Aorta (tissue), 5 donors: ENCODE results near the gene ZNF587B. TPM values are rescaled to one million over a fixed set of nuclear protein-coding genes. Genes with fewer than 3 reads are reported as not detected.
"Not testable (repeated sequence)": the region's sequence is repeated elsewhere in the genome, so short reads cannot be mapped to it uniquely, and the experiment has no call there.

Experiments used
- ATAC-seq: fragments of 200-7000 bp; cut with Tn5 transposase; one replicate; pipeline ENCODE4 v1.9.1; 2022; ENCODE audit warnings: moderate library complexity; ENCODE audit not compliant: low FRiP score
- DNase-seq, 2 donors: peaks; one replicate each; pipeline ENCODE4 v3.0.0-alpha.2; 2020
- H3K27ac ChIP-seq, 2 donors: one replicate each; pipeline ENCODE4 v1.5.1; 2013; ENCODE audit warnings: low read length in 2 of 2, mild to moderate bottlenecking in 2 of 2, moderate library complexity in 2 of 2, control low read depth in 1 of 2, inconsistent platforms in 1 of 2, low read depth in 1 of 2
- H3K27me3 ChIP-seq, 2 donors: one replicate each; pipeline ENCODE4 v1.6.1; 2013; ENCODE audit warnings: control low read depth in 1 of 2, low read length in 1 of 2, mild to moderate bottlenecking in 1 of 2, moderate library complexity in 1 of 2; ENCODE audit not compliant: insufficient read depth in 2 of 2, control insufficient read depth in 1 of 2
- H3K36me3 ChIP-seq, 2 donors: one replicate each; pipeline ENCODE4 v1.6.1; 2013; ENCODE audit warnings: control low read depth in 1 of 2, low read length in 1 of 2, mild to moderate bottlenecking in 1 of 2; ENCODE audit not compliant: insufficient read depth in 2 of 2, control insufficient read depth in 1 of 2
- H3K4me1 ChIP-seq, 2 donors: one replicate each; pipeline ENCODE4 v1.6.1; 2013; ENCODE audit warnings: low read length in 2 of 2, control low read depth in 1 of 2, mild to moderate bottlenecking in 1 of 2, moderate library complexity in 1 of 2; ENCODE audit not compliant: insufficient read depth in 2 of 2, control insufficient read depth in 1 of 2
- H3K4me3 ChIP-seq, 2 donors: one replicate each; pipeline ENCODE4 v1.5.1; 2013; ENCODE audit warnings: low read length in 2 of 2, control low read depth in 1 of 2, mild to moderate bottlenecking in 1 of 2
- H3K9me3 ChIP-seq: one replicate; pipeline ENCODE4 v1.6.1; 2013; ENCODE audit warnings: mild to moderate bottlenecking, low read length; ENCODE audit not compliant: control insufficient read depth
- WGBS, 2 donors: extraction: QIAGEN DNeasy Blood & Tissue Kit; methylation state at CpG; one replicate each; pipeline ENCODE4 v1.1.7; 2013; 5-methylcytosine and 5-hydroxymethylcytosine counted together
- intact Hi-C, 2 donors: fragments of 100-400 bp; cut with DNase I; formaldehyde crosslinking; loops; one replicate each; pipeline versions ENCODE4 v1.14.2 to v1.15.0; 2022
- polyA plus RNA-seq, 2 donors: library from polyadenylated mRNA; stranded (reverse); fragments of 200-250 nt; gene quantifications; one replicate each; pipeline ENCODE4 v1.2.3, GENCODE V29; 2013
- total RNA-seq, 2 donors: library from RNA; stranded (reverse); fragmentation: NEBNext Ultra II Directional; extraction: Animal tissue kit (Norgen Biotek cat#: 25700); gene quantifications; one replicate each; pipeline ENCODE4 v1.2.1, GENCODE V29; 2021
- donor health status: healthy with polysubstance abuse.
- donor health status: Bipolar disorder and iron deficiency.
- donor health status: DM: no; HTN: no; CAD: no.
- donor health status: DM: no; HTN: no; CAD: no.
- donor health status: DM: yes; HTN: yes; CAD: no.

The ZNF587B gene
- total and polyA plus RNA-seq, 4 donors = 1.5 to 15.8 (median 9.4) TPM

GRCh38 chr19:57823155-57823554 is 6.9 kb upstream of the ZNF587B start:
- H3K36me3 ChIP-seq, H3K9me3 ChIP-seq, H3K4me1 ChIP-seq, intact Hi-C loops, H3K27ac ChIP-seq, ATAC-seq, H3K4me3 ChIP-seq, DNase-seq, H3K27me3 ChIP-seq: not testable (repeated sequence)
- 76 to 86% methylated on average over 1 to 2 of the region's 2 CpGs for WGBS, 2 donors

- H3K9me3 ChIP-seq, H3K4me3 ChIP-seq, H3K4me1 ChIP-seq, H3K27me3 ChIP-seq, intact Hi-C loops, H3K36me3 ChIP-seq, ATAC-seq, DNase-seq, H3K27ac ChIP-seq: not testable (repeated sequence)
- WGBS, 2 donors = 83 to 85% methylated on average over 4 of the region's 4 CpGs
Measured at GRCh38 chr19:57823608-57824007, 6.5 kb upstream of the ZNF587B start.

- Histone ChIP-seq H3K9me3 (peaks cover 1% of the 10 kb centered on the region), H3K27ac (no peak overlapping the region), H3K4me3 (no peak overlapping the region), H3K27me3 (no peaks in the 10 kb centered on the region), H3K36me3 (no peaks in the 10 kb centered on the region), H3K4me1 (no peaks in the 10 kb centered on the region)
- 91 to 94% methylated on average over 6 of the region's 6 CpGs for WGBS, 2 donors
- DNase-seq = no peak
- intact Hi-C loops = no loop called here
- ATAC-seq = no peak
Measured at GRCh38 chr19:57825511-57825910, 4.6 kb upstream of the ZNF587B start.

- no peaks in the 10 kb centered on the region for H3K4me1 ChIP-seq
- H3K27ac ChIP-seq = no peak overlapping the region
- H3K9me3 ChIP-seq = peaks cover 1% of the 10 kb centered on the region
- H3K27me3 ChIP-seq = no peaks in the 10 kb centered on the region
- intact Hi-C loops = no loop called here
- H3K4me3 ChIP-seq = no peak overlapping the region
- no peaks in the 10 kb centered on the region for H3K36me3 ChIP-seq
- ATAC-seq (no peak), DNase-seq (no peak)
- 33 to 38% methylated on average over 5 of the region's 5 CpGs for WGBS, 2 donors
Measured at GRCh38 chr19:57829316-57829715, 783 bp upstream of the ZNF587B start.

- 93 to 94% methylated on average over 5 of the region's 5 CpGs for WGBS, 2 donors
- ATAC-seq, H3K9me3 ChIP-seq, intact Hi-C loops, H3K27me3 ChIP-seq, H3K36me3 ChIP-seq, H3K27ac ChIP-seq, H3K4me3 ChIP-seq, H3K4me1 ChIP-seq, DNase-seq: not testable (repeated sequence)
Measured at GRCh38 chr19:57836991-57837390, 6.9 kb downstream of the ZNF587B start.

GRCh38 chr19:57838622-57839191 is 8.6 kb downstream of the ZNF587B start:
- H3K9me3 ChIP-seq, DNase-seq, H3K27ac ChIP-seq, H3K36me3 ChIP-seq, H3K4me1 ChIP-seq, intact Hi-C loops, H3K27me3 ChIP-seq, ATAC-seq, H3K4me3 ChIP-seq: not testable (repeated sequence)
- WGBS, 2 donors = 90 to 92% methylated on average over 3 to 5 of the region's 5 CpGs

GRCh38 chr19:57841122-57841763 is 11.1 kb downstream of the ZNF587B start:
- WGBS, 2 donors = 22 to 41% methylated on average over 6 of the region's 6 CpGs
- no peak for ATAC-seq
- Histone ChIP-seq H3K27ac (no peak overlapping the region), H3K9me3 (peaks cover 5% of the 10 kb centered on the region), H3K27me3 (no peaks in the 10 kb centered on the region), H3K4me3 (no peak overlapping the region), H3K4me1 (no peaks in the 10 kb centered on the region), H3K36me3 (peaks cover 0 to 6% of the 10 kb centered on the region in 2 donors)
- no peak for DNase-seq
- intact Hi-C loops = no loop called here

DNA sequence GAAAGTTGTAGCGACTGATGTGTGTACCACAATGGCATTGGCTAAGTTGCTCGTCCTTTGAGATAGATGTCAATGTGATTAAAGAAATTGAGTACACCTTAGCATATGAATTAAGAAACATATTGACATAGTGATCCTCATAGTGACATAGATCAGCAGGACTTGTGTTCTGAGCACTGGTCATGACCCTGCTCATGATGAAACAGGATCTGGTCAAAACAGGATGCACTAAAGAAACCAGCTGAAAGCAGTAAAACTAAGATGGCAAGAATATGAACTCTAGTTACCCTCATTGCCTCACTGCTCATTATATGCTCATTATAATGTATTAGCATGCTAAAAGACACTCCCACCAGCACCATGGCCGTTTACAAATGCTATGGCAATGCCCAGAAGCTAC is 17.1 kb downstream of the ZNF587B start:
- intact Hi-C loops, H3K27me3 ChIP-seq, H3K4me3 ChIP-seq, DNase-seq, H3K4me1 ChIP-seq, ATAC-seq, H3K36me3 ChIP-seq, H3K27ac ChIP-seq, H3K9me3 ChIP-seq: not testable (repeated sequence)
- 86 to 90% methylated on average over 3 of the region's 3 CpGs for WGBS, 2 donors

GRCh38 chr19:57849162-57849665 is 19.1 kb downstream of the ZNF587B start:
- intact Hi-C loops, H3K4me1 ChIP-seq, H3K9me3 ChIP-seq, DNase-seq, H3K4me3 ChIP-seq, H3K36me3 ChIP-seq, H3K27ac ChIP-seq, H3K27me3 ChIP-seq: not testable (repeated sequence)
- peak; percentile 35 for ATAC-seq
- WGBS, 2 donors = 77 to 86% methylated on average over 2 of the region's 2 CpGs
